ENCODE results near the gene KIF3B. TPM values are rescaled to one million over a fixed set of nuclear protein-coding genes. Genes with fewer than 3 reads are reported as not detected.

The KIF3B gene
- total and polyA plus RNA-seq, 2 of the 13 experiments (the other 11 are each of a cell fraction or from before 2014, with no cell fraction given) = 23.6 to 28.8 TPM

DNA sequence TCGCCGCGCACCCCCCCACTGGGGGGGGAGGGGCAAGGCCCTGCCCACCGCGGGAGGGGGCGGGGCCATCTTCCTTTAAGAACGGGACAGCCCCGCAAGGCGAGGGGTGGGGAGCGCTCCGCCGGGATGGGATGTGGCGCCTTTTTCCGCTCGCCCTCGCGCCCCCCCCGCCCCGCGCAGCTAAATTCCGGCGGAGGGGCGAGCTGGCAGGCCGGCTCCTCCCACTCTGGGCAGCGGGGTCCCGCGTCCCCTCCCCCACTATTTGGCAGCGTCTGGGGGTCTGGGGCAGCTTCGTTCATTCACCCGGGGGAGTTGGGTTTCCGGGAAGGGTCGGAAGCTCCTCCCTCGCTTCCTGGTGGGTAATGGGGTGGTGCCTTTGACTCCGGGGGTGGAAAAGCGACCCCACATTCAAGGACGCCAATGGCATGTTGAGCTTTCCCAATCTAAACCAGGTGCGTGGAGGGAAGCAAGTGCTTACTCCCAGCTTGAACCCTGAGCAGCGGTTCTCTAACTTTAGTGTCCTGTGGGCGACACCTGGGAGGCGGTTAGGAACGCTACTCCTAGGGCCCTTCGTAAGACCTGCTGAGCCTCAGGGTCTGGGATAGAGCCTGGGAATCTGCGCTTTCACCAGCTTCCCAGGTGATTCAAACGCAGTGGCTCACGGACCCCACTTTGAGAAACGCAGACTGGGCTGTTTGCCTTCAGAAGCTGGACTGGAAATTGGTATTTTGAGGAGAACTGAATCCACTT lies 81.6 kb downstream of the KIF3B start (continued):
- TF ChIP-seq, protein P1, sequence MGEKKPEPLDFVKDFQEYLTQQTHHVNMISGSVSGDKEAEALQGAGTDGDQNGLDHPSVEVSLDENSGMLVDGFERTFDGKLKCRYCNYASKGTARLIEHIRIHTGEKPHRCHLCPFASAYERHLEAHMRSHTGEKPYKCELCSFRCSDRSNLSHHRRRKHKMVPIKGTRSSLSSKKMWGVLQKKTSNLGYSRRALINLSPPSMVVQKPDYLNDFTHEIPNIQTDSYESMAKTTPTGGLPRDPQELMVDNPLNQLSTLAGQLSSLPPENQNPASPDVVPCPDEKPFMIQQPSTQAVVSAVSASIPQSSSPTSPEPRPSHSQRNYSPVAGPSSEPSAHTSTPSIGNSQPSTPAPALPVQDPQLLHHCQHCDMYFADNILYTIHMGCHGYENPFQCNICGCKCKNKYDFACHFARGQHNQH (CRISPR knock-in tag; IDR thresholded peaks at IDR 0.05) = peak; percentile 67
- TF ChIP-seq RORA (CRISPR knock-in tag; IDR thresholded peaks at IDR 0.05) (no peak), MXI1 (IDR thresholded peaks at IDR 0.05; ENCODE audit: borderline replicate concordance, low read depth, low read length) (no peak; the same call in 1 of the 3 replicates), SRY (CRISPR knock-in tag; IDR thresholded peaks at IDR 0.05) (peak; percentile 81), HNRNPUL1 (IDR thresholded peaks at IDR 0.05; ENCODE audit: low read depth, low read length) (no peak), ZNF652 (CRISPR knock-in tag; IDR thresholded peaks at IDR 0.05; ENCODE audit: borderline replicate concordance, low read depth) (0 out of 2 replicates have a peak, but pooled peaks have one; percentile 11), KLF9 (CRISPR knock-in tag; IDR thresholded peaks at IDR 0.05; ENCODE audit: low read depth) (0 out of 2 replicates have a peak, but pooled peaks have one; percentile 45), SMARCC2 (IDR thresholded peaks at IDR 0.05) (no peak), ZNF30 (CRISPR knock-in tag; IDR thresholded peaks at IDR 0.05) (peak; percentile 93; the same call in 1 of the 2 replicates), SALL1 (CRISPR knock-in tag; IDR thresholded peaks at IDR 0.05) (peak; percentile 82), HNRNPH1 (optimal IDR thresholded peaks at IDR 0.05; ENCODE audit: low read depth, low read length) (no peak), ZNF558 (CRISPR knock-in tag; IDR thresholded peaks at IDR 0.05; ENCODE audit: borderline replicate concordance) (peak; percentile 63; the same call in 1 of the 2 replicates), ZNF317 (CRISPR knock-in tag; IDR thresholded peaks at IDR 0.05) (peak; percentile 71), ATF7-NPFF (CRISPR knock-in tag; IDR thresholded peaks at IDR 0.05; ENCODE audit: low read depth) (no peak), GABPB1 (CRISPR knock-in tag; IDR thresholded peaks at IDR 0.05) (peak; percentile 79)
- TF ChIP-seq, protein P2, sequence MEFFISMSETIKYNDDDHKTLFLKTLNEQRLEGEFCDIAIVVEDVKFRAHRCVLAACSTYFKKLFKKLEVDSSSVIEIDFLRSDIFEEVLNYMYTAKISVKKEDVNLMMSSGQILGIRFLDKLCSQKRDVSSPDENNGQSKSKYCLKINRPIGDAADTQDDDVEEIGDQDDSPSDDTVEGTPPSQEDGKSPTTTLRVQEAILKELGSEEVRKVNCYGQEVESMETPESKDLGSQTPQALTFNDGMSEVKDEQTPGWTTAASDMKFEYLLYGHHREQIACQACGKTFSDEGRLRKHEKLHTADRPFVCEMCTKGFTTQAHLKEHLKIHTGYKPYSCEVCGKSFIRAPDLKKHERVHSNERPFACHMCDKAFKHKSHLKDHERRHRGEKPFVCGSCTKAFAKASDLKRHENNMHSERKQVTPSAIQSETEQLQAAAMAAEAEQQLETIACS (CRISPR knock-in tag; IDR thresholded peaks at IDR 0.05) = no peak; the same call in 1 of the 2 replicates
- TF ChIP-seq, protein P3, sequence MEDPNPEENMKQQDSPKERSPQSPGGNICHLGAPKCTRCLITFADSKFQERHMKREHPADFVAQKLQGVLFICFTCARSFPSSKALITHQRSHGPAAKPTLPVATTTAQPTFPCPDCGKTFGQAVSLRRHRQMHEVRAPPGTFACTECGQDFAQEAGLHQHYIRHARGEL (CRISPR knock-in tag; IDR thresholded peaks at IDR 0.05) = no peak; the same call in 1 of the 2 replicates
- TF ChIP-seq, protein P4, sequence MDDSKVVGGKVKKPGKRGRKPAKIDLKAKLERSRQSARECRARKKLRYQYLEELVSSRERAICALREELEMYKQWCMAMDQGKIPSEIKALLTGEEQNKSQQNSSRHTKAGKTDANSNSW (CRISPR knock-in tag; IDR thresholded peaks at IDR 0.05; ENCODE audit: borderline replicate concordance) = peak; percentile 86
- TF ChIP-seq, protein P5, sequence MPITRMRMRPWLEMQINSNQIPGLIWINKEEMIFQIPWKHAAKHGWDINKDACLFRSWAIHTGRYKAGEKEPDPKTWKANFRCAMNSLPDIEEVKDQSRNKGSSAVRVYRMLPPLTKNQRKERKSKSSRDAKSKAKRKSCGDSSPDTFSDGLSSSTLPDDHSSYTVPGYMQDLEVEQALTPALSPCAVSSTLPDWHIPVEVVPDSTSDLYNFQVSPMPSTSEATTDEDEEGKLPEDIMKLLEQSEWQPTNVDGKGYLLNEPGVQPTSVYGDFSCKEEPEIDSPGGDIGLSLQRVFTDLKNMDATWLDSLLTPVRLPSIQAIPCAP (CRISPR knock-in tag; IDR thresholded peaks at IDR 0.05; ENCODE audit: low read depth) = no peak
- TF ChIP-seq, protein P6, sequence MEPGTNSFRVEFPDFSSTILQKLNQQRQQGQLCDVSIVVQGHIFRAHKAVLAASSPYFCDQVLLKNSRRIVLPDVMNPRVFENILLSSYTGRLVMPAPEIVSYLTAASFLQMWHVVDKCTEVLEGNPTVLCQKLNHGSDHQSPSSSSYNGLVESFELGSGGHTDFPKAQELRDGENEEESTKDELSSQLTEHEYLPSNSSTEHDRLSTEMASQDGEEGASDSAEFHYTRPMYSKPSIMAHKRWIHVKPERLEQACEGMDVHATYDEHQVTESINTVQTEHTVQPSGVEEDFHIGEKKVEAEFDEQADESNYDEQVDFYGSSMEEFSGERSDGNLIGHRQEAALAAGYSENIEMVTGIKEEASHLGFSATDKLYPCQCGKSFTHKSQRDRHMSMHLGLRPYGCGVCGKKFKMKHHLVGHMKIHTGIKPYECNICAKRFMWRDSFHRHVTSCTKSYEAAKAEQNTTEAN (CRISPR knock-in tag; conservative IDR thresholded peaks at IDR 0.05) = peak; percentile 24
- TF ChIP-seq, protein P7, sequence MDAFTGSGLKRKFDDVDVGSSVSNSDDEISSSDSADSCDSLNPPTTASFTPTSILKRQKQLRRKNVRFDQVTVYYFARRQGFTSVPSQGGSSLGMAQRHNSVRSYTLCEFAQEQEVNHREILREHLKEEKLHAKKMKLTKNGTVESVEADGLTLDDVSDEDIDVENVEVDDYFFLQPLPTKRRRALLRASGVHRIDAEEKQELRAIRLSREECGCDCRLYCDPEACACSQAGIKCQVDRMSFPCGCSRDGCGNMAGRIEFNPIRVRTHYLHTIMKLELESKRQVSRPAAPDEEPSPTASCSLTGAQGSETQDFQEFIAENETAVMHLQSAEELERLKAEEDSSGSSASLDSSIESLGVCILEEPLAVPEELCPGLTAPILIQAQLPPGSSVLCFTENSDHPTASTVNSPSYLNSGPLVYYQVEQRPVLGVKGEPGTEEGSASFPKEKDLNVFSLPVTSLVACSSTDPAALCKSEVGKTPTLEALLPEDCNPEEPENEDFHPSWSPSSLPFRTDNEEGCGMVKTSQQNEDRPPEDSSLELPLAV (CRISPR knock-in tag; conservative IDR thresholded peaks at IDR 0.05; ENCODE audit: low read depth) = no peak
- TF ChIP-seq, protein P8, sequence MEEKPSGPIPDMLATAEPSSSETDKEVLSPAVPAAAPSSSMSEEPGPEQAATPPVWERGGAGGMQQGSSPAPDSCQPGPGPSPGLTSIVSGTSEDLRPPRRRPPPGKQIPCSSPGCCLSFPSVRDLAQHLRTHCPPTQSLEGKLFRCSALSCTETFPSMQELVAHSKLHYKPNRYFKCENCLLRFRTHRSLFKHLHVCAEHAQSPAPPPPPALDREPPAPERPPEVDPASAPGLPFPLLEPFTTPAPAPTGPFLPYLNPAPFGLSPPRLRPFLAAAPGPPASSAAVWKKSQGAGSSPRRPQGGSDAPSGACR (CRISPR knock-in tag; IDR thresholded peaks at IDR 0.05) = peak; percentile 78
